AG04449 (cell line): ENCODE results near the gene OSTN.

Experiments used
- CTCF ChIA-PET: fragments of 350-600 bp; formaldehyde crosslinking; extraction: SDS; loops from one replicate; lab custom pipeline; 2021; ENCODE audit warnings: antibody characterized with exemption; lab: Yijun Ruan, JAX
- POLR2A ChIA-PET: fragments of 400-600, 350-600 bp; formaldehyde crosslinking; extraction: SDS; loops from one replicate; lab custom pipeline; 2020; ENCODE audit warnings: antibody characterized with exemption, inconsistent platforms; lab: Yijun Ruan, JAX
- DNase-seq: peaks from one replicate; pipeline ENCODE4 v3.0.0-alpha.2; 2010; ENCODE audit warnings: low read depth, low spot score
- H3K4me3 ChIP-seq: 2 replicates; pipeline ENCODE4 v1.5.1; 2011; ENCODE audit warnings: low read depth, mild to moderate bottlenecking, control low read depth, low read length
- TF ChIP-seq, protein P1 (sequence below): IDR thresholded peaks from one replicate; pipeline ENCODE4 v1.5.1; 2011; ENCODE audit warnings: mild to moderate bottlenecking, moderate library complexity, low read length, control low read depth, inconsistent platforms; ENCODE audit not compliant: insufficient read depth; ENCODE audit errors: missing control alignments

Gene OSTN

DNA sequence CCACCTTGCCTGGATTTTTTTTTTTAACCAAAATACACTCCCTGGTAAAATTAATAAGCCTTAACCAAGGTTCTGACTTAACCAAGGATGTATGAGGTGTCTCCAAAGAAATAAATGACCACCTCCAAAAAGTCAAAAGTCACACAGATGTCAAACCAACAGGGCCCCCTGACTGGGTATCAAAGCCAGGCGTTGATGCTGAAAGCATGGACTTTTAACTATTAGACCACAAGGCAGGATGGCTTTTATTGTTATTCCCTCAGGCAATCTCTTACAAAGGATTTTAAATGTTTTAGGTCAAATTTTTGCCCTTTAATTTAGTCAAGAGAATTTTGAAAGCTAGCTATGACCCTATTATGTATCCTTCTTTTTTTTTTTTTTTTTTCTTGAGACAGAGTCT, 60.4 kb downstream of the OSTN start:
- TF ChIP-seq, protein P1, sequence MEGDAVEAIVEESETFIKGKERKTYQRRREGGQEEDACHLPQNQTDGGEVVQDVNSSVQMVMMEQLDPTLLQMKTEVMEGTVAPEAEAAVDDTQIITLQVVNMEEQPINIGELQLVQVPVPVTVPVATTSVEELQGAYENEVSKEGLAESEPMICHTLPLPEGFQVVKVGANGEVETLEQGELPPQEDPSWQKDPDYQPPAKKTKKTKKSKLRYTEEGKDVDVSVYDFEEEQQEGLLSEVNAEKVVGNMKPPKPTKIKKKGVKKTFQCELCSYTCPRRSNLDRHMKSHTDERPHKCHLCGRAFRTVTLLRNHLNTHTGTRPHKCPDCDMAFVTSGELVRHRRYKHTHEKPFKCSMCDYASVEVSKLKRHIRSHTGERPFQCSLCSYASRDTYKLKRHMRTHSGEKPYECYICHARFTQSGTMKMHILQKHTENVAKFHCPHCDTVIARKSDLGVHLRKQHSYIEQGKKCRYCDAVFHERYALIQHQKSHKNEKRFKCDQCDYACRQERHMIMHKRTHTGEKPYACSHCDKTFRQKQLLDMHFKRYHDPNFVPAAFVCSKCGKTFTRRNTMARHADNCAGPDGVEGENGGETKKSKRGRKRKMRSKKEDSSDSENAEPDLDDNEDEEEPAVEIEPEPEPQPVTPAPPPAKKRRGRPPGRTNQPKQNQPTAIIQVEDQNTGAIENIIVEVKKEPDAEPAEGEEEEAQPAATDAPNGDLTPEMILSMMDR: no peak
- no peak overlapping the region for H3K4me3 ChIP-seq
- DNase-seq: no peak
- POLR2A ChIA-PET: no interaction called here
- CTCF ChIA-PET: interaction anchor here (1.4 kb wide), 1 partner anchor 17 kb away, joined by 3 read pairs; no protein-coding TSS in a partner anchor

DNA sequence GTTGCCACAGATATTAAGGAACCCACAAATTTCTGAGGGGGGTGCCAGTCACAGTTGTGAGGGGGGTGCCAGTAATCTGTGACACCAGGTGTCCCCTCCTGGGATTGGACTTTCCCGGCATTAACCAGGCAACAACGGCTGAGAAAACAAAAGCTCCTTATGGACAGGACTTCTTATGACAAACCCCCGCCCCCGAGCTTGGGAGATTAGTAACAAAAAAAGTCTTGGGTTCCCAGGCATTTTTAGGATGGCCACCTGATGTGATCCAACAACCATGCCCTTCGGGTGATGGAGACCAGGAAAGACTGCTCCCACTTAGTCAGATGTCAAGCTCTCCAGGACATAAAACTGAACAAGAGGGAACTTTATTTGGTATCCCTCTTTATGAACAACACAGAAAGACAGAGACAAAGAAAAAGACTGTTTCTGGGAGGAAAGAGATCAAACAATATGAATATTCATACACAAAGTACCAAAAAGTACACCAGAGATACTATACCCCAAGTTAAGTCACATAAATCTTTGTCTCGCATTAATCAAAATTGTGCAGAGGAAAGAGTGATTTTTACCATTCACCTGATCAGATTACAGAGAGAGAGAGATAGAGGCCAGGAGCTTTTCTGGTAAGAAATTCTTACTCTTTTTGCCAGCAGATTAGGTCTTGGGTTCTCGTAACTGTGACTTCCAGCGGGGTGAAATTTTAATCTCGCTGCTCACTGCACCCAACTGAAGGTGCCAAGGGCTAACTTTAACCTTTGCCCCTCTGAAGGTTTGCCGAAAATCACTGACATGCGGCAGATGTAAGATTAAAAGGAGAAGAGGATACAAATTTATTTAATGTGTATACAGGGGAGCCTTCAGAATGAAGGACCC, 61.6 kb downstream of the OSTN start:
- H3K4me3 ChIP-seq: no peak overlapping the region
- DNase-seq: no peak
- CTCF ChIA-PET: no interaction called here
- POLR2A ChIA-PET: no interaction called here
- TF ChIP-seq, protein P1: no peak

GRCh38 chr3:191261304-191261638, 62.2 kb downstream of the OSTN start:
- no peak for DNase-seq
- TF ChIP-seq, protein P1: no peak
- ChIA-PET POLR2A (no interaction called here), CTCF (no interaction called here)
- H3K4me3 ChIP-seq: no peak overlapping the region

DNA sequence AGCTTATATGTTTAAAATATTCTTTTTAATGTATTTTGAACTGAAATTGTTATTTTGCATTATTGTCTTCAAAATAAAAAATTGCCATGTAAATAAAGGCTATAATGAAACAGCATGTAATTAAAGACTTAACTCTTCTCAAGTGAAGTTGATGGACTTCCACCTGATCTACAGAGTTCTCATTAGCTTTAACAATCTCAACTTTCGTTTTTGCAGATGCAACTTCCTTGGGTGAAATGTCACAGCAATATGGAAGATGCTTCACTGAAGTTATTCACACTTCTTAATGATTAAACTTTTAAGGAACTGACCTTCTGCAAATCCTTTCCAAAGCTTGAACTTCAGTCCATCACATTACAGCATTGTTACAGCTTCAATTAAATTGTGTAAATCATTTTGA, 63.6 kb downstream of the OSTN start:
- CTCF ChIA-PET: interaction anchor here (1.0 kb wide), 1 partner anchor 1182 kb away, joined by 3 read pairs; no protein-coding TSS in a partner anchor
- no peak for DNase-seq
- POLR2A ChIA-PET: no interaction called here
- H3K4me3 ChIP-seq: no peak overlapping the region
- TF ChIP-seq, protein P1: no peak

- ChIA-PET POLR2A (no interaction called here), CTCF (no interaction called here)
- TF ChIP-seq, protein P1: no peak
- H3K4me3 ChIP-seq: no peak overlapping the region
- no peak for DNase-seq
These were observed 64.3 kb downstream of the OSTN start for GRCh38 chr3:191263365-191263764.

DNA sequence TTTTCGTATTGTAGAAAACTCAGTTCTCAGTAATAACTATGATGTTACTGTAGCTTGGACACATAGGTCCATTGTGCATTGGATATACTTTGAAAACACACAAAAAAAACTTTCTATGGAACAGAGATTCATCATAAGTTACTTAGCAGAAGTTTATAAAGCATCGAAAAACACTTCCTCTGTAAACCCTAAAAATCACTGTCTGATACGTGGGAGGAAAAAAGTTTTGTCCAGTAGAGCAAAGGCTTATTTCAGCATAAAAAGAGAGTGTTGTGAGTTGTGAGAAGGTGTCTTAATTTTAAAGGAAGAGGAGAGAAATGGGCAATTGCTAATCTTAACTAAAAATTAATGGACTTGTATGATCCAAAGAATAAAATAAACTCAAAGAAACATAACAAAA, 64.8 kb downstream of the OSTN start:
- CTCF ChIA-PET: no interaction called here
- TF ChIP-seq, protein P1: no peak
- no peak for DNase-seq
- POLR2A ChIA-PET: no interaction called here
- no peak overlapping the region for H3K4me3 ChIP-seq
